K562 (cell line): ENCODE results near the gene RNGTT. TPM values are rescaled to one million over a fixed set of nuclear protein-coding genes. Genes with fewer than 3 reads are reported as not detected.

Experiments
- ATAC-seq: fragments of 200-7000 bp; cut with Tn5 transposase; 3 replicates; pipeline ENCODE4 v1.9.1; 2020; ENCODE audit warnings: moderate library complexity
- BruUV-seq: library from RNA; stranded (reverse); fragments of 400-500 nt; replicated peaks from 2 replicates; lab custom pipeline; 2021; lab: Mats Ljungman, UMichigan
- CTCF ChIA-PET: fragments of 300-600 bp; formaldehyde crosslinking; extraction: SDS; loops from one replicate; lab custom pipeline; 2021; ENCODE audit warnings: low intra/inter-chr PET ratio; lab: Yijun Ruan, JAX
- POLR2A ChIA-PET: fragments of 300-600, 350-650 bp; sonication (Branson Sonifier 250); formaldehyde crosslinking; extraction: SDS; loops from one replicate; lab custom pipeline; 2021; ENCODE audit warnings: antibody characterized with exemption, inconsistent platforms; lab: Yijun Ruan, JAX
- DNase-seq, 4 experiments: peaks; one replicate each; pipeline versions ENCODE4 v3.0.0 to v3.0.0-alpha.2; 2011 to 2018; ENCODE audit warnings: low spot score in 3 of 4, mixed read lengths in 3 of 4; ENCODE audit errors: extremely low read depth in 1 of 4
- FAIRE-seq: peaks from 2 replicates; lab custom pipeline; 2011; peaks lifted over from hg19 to GRCh38; lab: Jason Lieb, UNC
- H2AFZ ChIP-seq: 2 replicates; pipeline ENCODE4 v1.6.0; 2011; ENCODE audit warnings: low read depth, low read length, control low read depth, inconsistent platforms
- H3K27ac ChIP-seq: fragments of 200-600 bp; 3 replicates; pipeline ENCODE4 v1.8.0; 2011; ENCODE audit warnings: low read depth, mild to moderate bottlenecking, control low read depth, inconsistent platforms, low read length, moderate library complexity, mixed read lengths; ENCODE audit errors: extremely low read depth
- H3K27me3 ChIP-seq, 2 experiments: fragments of 300-600 bp in 1 of 2; 2 replicates in 1 of 2; 3 replicates in 1 of 2; pipeline versions ENCODE4 v1.6.0 to v1.8.0; 2011; ENCODE audit warnings: inconsistent platforms in 2 of 2, low read length in 2 of 2, mild to moderate bottlenecking in 1 of 2, mixed read lengths in 1 of 2, moderate library complexity in 1 of 2; ENCODE audit not compliant: control insufficient read depth in 2 of 2, insufficient read depth in 2 of 2
- H3K36me3 ChIP-seq: fragments of 300-600 bp; 3 replicates; pipeline ENCODE4 v1.8.0; 2011; ENCODE audit warnings: mild to moderate bottlenecking, low read length, inconsistent platforms; ENCODE audit not compliant: control insufficient read depth, insufficient read depth
- H3K4me1 ChIP-seq, 2 experiments: fragments of 200-600 bp in 1 of 2; replicated peaks in 1 of 2; 2 replicates in 1 of 2; 3 replicates in 1 of 2; pipeline versions ENCODE4 v1.5.1 to v1.8.0; 2011; ENCODE audit warnings: inconsistent platforms in 2 of 2, low read length in 2 of 2, mild to moderate bottlenecking in 1 of 2, mixed read lengths in 1 of 2, moderate library complexity in 1 of 2; ENCODE audit not compliant: control insufficient read depth in 2 of 2, insufficient read depth in 2 of 2
- H3K4me2 ChIP-seq: 2 replicates; pipeline ENCODE4 v1.6.1; 2011; ENCODE audit warnings: low read length, control low read depth, inconsistent platforms, mixed read lengths; ENCODE audit not compliant: insufficient read depth
- H3K4me3 ChIP-seq: fragments of 200-600 bp; sonication (generic), shearing (Covaris generic); 2 replicates; pipeline ENCODE4 v1.5.1; 2016; ENCODE audit warnings: control low read depth, inconsistent platforms
- H3K79me2 ChIP-seq: fragments of 200-600 bp; 3 replicates; pipeline ENCODE4 v1.8.0; 2011; ENCODE audit warnings: low read length, inconsistent platforms; ENCODE audit not compliant: control insufficient read depth, insufficient read depth
- H3K9ac ChIP-seq, 2 experiments: 2 replicates each; pipeline versions ENCODE4 v1.6.0 to v1.6.1; 2011; ENCODE audit warnings: low read depth in 2 of 2, low read length in 2 of 2, control low read depth in 1 of 2, inconsistent platforms in 1 of 2, mild to moderate bottlenecking in 1 of 2, mixed read lengths in 1 of 2; ENCODE audit not compliant: insufficient read depth in 1 of 2
- H3K9me1 ChIP-seq: one replicate; pipeline ENCODE4 v1.6.0; 2011; ENCODE audit warnings: inconsistent platforms, mild to moderate bottlenecking, low read length, moderate library complexity; ENCODE audit not compliant: control insufficient read depth, insufficient read depth
- H3K9me3 ChIP-seq: replicated peaks from 2 replicates; pipeline ENCODE4 v1.5.1; 2011; ENCODE audit warnings: low read depth, low read length, inconsistent platforms; ENCODE audit not compliant: control insufficient read depth, insufficient read depth
- H4K20me1 ChIP-seq: replicated peaks from 2 replicates; pipeline ENCODE4 v1.6.1; 2011; ENCODE audit warnings: low read length, inconsistent platforms, mixed read lengths; ENCODE audit not compliant: control insufficient read depth, insufficient read depth
- CHD7 ChIP-seq: fragments of 200-600 bp; sonication (generic); IDR thresholded peaks from one replicate; pipeline ENCODE4 v1.6.1; 2012; ENCODE audit warnings: mild to moderate bottlenecking, low read depth, low read length, inconsistent platforms
- E2F8 ChIP-seq: fragments of 450-650 bp; IDR thresholded peaks from 2 replicates; pipeline ENCODE4 v1.7.1; 2018; ENCODE audit warnings: mild to moderate bottlenecking, low read depth; ENCODE audit not compliant: partially characterized antibody
- LEF1 ChIP-seq: fragments of 450-650 bp; IDR thresholded peaks from 2 replicates; pipeline ENCODE4 v1.6.1; 2016; ENCODE audit warnings: mild to moderate bottlenecking
- SMAD4 ChIP-seq: fragments of 250-450 bp; sonication (Bioruptor Pico); conservative IDR thresholded peaks from 2 replicates; pipeline ENCODE4 v1.8.0; 2021; ENCODE audit warnings: inconsistent platforms, mild to moderate bottlenecking, moderate library complexity
- XRCC4 ChIP-seq: IDR thresholded peaks from one replicate; pipeline ENCODE4 v1.6.1; 2011; ENCODE audit not compliant: insufficient read depth, insufficient read length; ENCODE audit errors: extremely low read depth
- ZNF551 ChIP-seq: fragments of 250-450 bp; sonication (Bioruptor Pico); IDR thresholded peaks from 2 replicates; pipeline ENCODE4 v1.5.0; 2021; ENCODE audit warnings: mild to moderate bottlenecking, moderate library complexity
- WGBS: fragments of 100-300 bp; shearing (Covaris generic); methylation state at CpG from one replicate; pipeline ENCODE4 v1.1.6; 2016; ENCODE audit warnings: low coverage, mixed read lengths; ENCODE audit not compliant: insufficient coverage; ENCODE audit errors: missing lambda C conversion rate; 5-methylcytosine and 5-hydroxymethylcytosine counted together
- in situ Hi-C: fragments of 300-500 bp; cut with MboI; formaldehyde crosslinking; loops from 4 replicates; pipeline ENCODE4 v1.15.0; 2018; ENCODE audit warnings: inconsistent platforms, mixed read lengths
- intact Hi-C: fragments of 100-400 bp; cut with micrococcal nuclease; formaldehyde crosslinking; loops from 2 replicates; pipeline ENCODE4 v1.14.2; 2022
- polyA plus RNA-seq, 8 experiments: library from polyadenylated mRNA; depleted of rRNA in 4 of 8; stranded (reverse) in 5 of 8; unstranded in 3 of 8; fragments of >200 nt; fragmentation: Nextera tagmentation in 2 of 8; fragmentation: Illumina TruSeq in 1 of 8; extraction: Ambion mirVana in 2 of 8; extraction: Trizol in 1 of 8; gene quantifications; 2 replicates each; pipeline versions ENCODE4 v1.2.1 to v1.2.3, GENCODE V29; 2011 to 2014; ENCODE audit warnings: inconsistent platforms in 1 of 8, missing spikeins in 1 of 8
- total RNA-seq, 7 experiments: library from RNA; depleted of rRNA in 6 of 7; stranded (reverse); fragments of >200 nt in 6 of 7; fragmentation: Illumina TruSeq in 2 of 7; extraction: Trizol in 2 of 7; gene quantifications; 2 replicates each; pipeline versions ENCODE4 v1.2.1 to v1.2.3, GENCODE V29; 2011 to 2021; ENCODE audit warnings: low replicate concordance in 1 of 7

RNGTT gene
- total and polyA plus RNA-seq, 9 of the 15 experiments (the other 6 are each of a cell fraction or from before 2014, with no cell fraction given): 6.1 to 31.7 (median 19.5) TPM

GRCh38 chr6:88565836-88566235, 397.6 kb downstream of the RNGTT start:
- Histone ChIP-seq H3K27me3 (peaks cover 0 to 29% of the 10 kb centered on the region in 2 experiments; a peak in 4 of 5 replicates), H2AFZ (no peak overlapping the region), H4K20me1 (no peaks in the 10 kb centered on the region), H3K4me2 (no peak overlapping the region), H3K9ac (no peak overlapping the region), H3K9me1 (no peaks in the 10 kb centered on the region), H3K36me3 (no peaks in the 10 kb centered on the region), H3K4me3 (no peak overlapping the region), H3K9me3 (no peaks in the 10 kb centered on the region), H3K4me1 (no peaks in the 10 kb centered on the region), H3K27ac (no peak overlapping the region), H3K79me2 (no peaks in the 10 kb centered on the region)
- TF ChIP-seq XRCC4 (no peak), LEF1 (no peak), SMAD4 (CRISPR knock-in tag) (no peak), ZNF551 (no peak), E2F8 (no peak), CHD7 (no peak)
- DNase-seq (no peak), FAIRE-seq (no peak), ATAC-seq (no peak)
- intact Hi-C loops (no loop called here), in situ Hi-C loops (no loop called here)
- BruUV-seq: no TSS peak
- CTCF ChIA-PET: no interaction called here
- POLR2A ChIA-PET: interaction anchor here (0.5 kb wide), 1 partner anchor 1097 kb away, joined by 3 read pairs; no protein-coding TSS in a partner anchor
- WGBS: 0% methylated on average over 6 of the region's 6 CpGs
